SJCRH30 (cell line): ENCODE measurements around the gene MACC1. TPM values are rescaled to one million over a fixed set of nuclear protein-coding genes. Genes with fewer than 3 reads are reported as not detected.
A peak's percentile ranks its signal among the peaks of the same experiment; 100 is the strongest.

Experiments used
- DNase-seq, 2 experiments: peaks; one replicate each; pipeline ENCODE4 v3.0.0-alpha.2; 2015 to 2020
- H3K27ac ChIP-seq: fragments of 250-450 bp; sonication (Bioruptor Pico); 2 replicates; pipeline ENCODE4 v1.5.1; 2020; ENCODE audit warnings: mild to moderate bottlenecking, moderate library complexity
- H3K27me3 ChIP-seq: fragments of 250-450 bp; sonication (Bioruptor Pico); 2 replicates; pipeline ENCODE4 v1.5.1; 2020; ENCODE audit warnings: mild to moderate bottlenecking, moderate library complexity
- H3K36me3 ChIP-seq: fragments of 250-450 bp; sonication (Bioruptor Pico); 2 replicates; pipeline ENCODE4 v1.5.1; 2020; ENCODE audit warnings: mild to moderate bottlenecking, moderate library complexity
- H3K4me1 ChIP-seq: fragments of 250-450 bp; sonication (Bioruptor Pico); 2 replicates; pipeline ENCODE4 v1.5.1; 2020; ENCODE audit warnings: mild to moderate bottlenecking, moderate library complexity
- H3K4me3 ChIP-seq: fragments of 250-450 bp; sonication (Bioruptor Pico); 2 replicates; pipeline ENCODE4 v1.5.1; 2020; ENCODE audit warnings: mild to moderate bottlenecking, moderate library complexity
- H3K9me3 ChIP-seq: fragments of 250-450 bp; sonication (Bioruptor Pico); replicated peaks from 2 replicates; pipeline ENCODE4 v1.5.1; 2020; ENCODE audit warnings: mild to moderate bottlenecking, moderate library complexity
- total RNA-seq: library from RNA; depleted of rRNA; stranded (reverse); fragments of >200 nt; shearing (Covaris generic); gene quantifications from 2 replicates; pipeline ENCODE4 v1.2.3, GENCODE V29; 2014; rRNA removed

The MACC1 gene
- 0.08 TPM in 2 replicates for total RNA-seq

- peaks cover 43% of the 10 kb centered on the region for H3K4me1 ChIP-seq
- H3K27me3 ChIP-seq, result no peaks in the 10 kb centered on the region
- H3K4me3 ChIP-seq, result no peak within 1 kb of the TSS
- H3K9me3 ChIP-seq, result peaks cover 9% of the 10 kb centered on the region; the same call in 1 of the 2 replicates
- H3K27ac ChIP-seq, result peak within 1 kb of the TSS; percentile 99
- DNase-seq, result no peak
- H3K36me3 ChIP-seq, result no peaks in the 10 kb centered on the region
These were observed at the start of gene MACC1 for GRCh38 chr7:20217193-20217948. Gene MACC1 (minus strand): TSS chr7:20217384. CDS start chr7:20161862, 55,522 bp downstream.

DNA sequence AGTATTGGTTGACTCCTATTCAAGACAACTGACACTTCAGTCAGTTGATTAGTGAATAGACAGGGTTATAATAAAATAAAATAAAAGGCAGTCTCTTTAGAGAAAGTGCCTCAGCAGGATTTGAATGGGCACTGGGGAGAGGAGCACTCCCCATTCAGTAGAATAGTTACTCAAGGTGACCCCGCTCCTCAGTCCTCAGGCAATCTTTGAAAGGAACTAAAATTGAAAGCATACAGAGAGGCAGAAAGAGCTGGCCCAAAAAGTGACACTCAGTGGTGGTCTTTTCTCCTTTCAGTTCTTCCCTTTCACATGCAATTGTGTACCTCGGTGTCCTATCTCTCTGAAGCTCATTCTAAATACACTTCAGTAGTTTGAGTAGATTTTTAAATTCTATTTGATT is 47.4 kb upstream of the MACC1 start:
- DNase-seq, result no peak
- Histone ChIP-seq H3K9me3 (no peaks in the 10 kb centered on the region), H3K36me3 (no peaks in the 10 kb centered on the region), H3K27me3 (no peaks in the 10 kb centered on the region), H3K4me3 (no peak overlapping the region), H3K4me1 (no peaks in the 10 kb centered on the region), H3K27ac (no peak overlapping the region)

DNA sequence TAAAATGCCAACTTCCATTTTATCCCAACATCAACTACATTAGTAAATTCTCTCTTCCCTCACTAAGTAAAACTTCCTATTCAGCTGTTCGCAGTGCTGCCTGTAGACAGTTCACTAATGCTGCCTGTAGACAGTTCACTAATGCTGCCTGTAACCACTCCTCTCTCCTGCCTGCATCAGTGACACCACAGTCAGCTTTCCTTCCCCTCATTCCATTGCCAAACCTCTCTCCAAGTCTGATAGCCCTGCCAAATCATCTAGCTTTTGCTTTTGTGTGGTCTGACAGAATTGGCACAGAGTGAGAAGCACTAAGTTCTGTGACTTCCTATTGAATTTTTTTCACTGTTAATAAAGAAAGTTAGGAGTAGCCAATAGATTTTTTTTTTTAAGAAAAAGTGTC is 43.0 kb upstream of the MACC1 start:
- Histone ChIP-seq H3K4me1 (no peaks in the 10 kb centered on the region), H3K36me3 (no peaks in the 10 kb centered on the region), H3K4me3 (no peak overlapping the region), H3K27me3 (no peaks in the 10 kb centered on the region), H3K9me3 (no peaks in the 10 kb centered on the region), H3K27ac (no peak overlapping the region)
- DNase-seq, result peak in 1 of 2 experiments; percentile 27

GRCh38 chr7:20257212-20257611 is 40.0 kb upstream of the MACC1 start:
- DNase-seq, result no peak
- Histone ChIP-seq H3K27me3 (no peaks in the 10 kb centered on the region), H3K4me3 (no peak overlapping the region), H3K27ac (no peak overlapping the region), H3K4me1 (no peaks in the 10 kb centered on the region), H3K9me3 (no peaks in the 10 kb centered on the region), H3K36me3 (no peaks in the 10 kb centered on the region)

DNA sequence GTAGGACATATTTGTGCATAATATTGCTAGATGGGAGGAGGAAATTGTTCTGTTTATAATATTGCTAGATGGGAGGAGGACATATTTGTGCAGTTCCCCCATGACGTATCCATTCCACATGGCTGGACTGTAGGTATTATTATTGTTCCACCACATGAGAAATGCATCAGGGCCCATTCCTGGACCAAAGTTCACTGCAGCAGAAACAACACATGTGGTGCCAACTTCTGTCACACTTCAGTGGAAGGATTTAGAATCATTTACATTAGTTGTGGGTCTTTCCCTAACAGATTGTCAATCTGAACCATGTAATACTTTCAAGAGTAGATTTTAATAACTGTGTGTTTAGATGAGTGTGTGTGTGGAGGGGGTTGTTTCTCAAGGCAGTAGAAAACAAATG is 32.7 kb upstream of the MACC1 start:
- Histone ChIP-seq H3K27ac (no peak overlapping the region), H3K9me3 (no peaks in the 10 kb centered on the region), H3K4me3 (no peak overlapping the region), H3K27me3 (no peaks in the 10 kb centered on the region), H3K4me1 (peaks cover 3% of the 10 kb centered on the region; the same call in 1 of the 2 replicates), H3K36me3 (no peaks in the 10 kb centered on the region)
- DNase-seq, result no peak

- no peaks in the 10 kb centered on the region for H3K27me3 ChIP-seq
- H3K4me1 ChIP-seq, result peaks cover 3% of the 10 kb centered on the region; the same call in 1 of the 2 replicates
- no peak overlapping the region for H3K4me3 ChIP-seq
- no peaks in the 10 kb centered on the region for H3K36me3 ChIP-seq
- DNase-seq, result no peak
- H3K9me3 ChIP-seq, result no peaks in the 10 kb centered on the region
- no peak overlapping the region for H3K27ac ChIP-seq
These were observed 32.2 kb upstream of the MACC1 start for GRCh38 chr7:20249376-20249775.

DNA sequence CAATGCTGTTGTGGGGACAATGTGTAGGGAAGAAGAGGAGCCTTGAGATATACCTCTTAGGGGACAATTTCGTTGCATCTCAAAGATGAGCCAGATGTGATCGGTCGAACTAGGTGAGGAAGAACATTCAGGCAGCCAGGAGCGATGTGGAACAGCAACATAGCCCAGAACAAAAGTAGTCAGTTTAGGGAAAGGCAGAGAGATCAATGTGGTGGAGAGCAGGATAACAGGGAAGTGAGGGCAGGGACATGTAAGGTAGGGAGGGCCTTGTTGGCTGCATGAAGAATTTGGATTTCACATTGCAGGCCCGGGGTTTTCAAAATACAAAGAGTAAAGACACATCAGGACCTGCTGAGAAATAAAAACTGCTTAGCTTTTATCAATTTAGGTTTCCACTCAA is 29.1 kb upstream of the MACC1 start:
- H3K27me3 ChIP-seq, result no peaks in the 10 kb centered on the region
- H3K4me1 ChIP-seq, result peaks cover 12% of the 10 kb centered on the region
- H3K36me3 ChIP-seq, result no peaks in the 10 kb centered on the region
- H3K9me3 ChIP-seq, result no peaks in the 10 kb centered on the region
- no peak overlapping the region for H3K4me3 ChIP-seq
- no peak overlapping the region for H3K27ac ChIP-seq
- DNase-seq, result no peak

- Histone ChIP-seq H3K4me1 (peaks cover 18% of the 10 kb centered on the region), H3K9me3 (no peaks in the 10 kb centered on the region), H3K27ac (no peak overlapping the region), H3K27me3 (no peaks in the 10 kb centered on the region), H3K4me3 (no peak overlapping the region), H3K36me3 (no peaks in the 10 kb centered on the region)
- no peak for DNase-seq
These were observed 27.3 kb upstream of the MACC1 start for GRCh38 chr7:20244334-20245120.

GRCh38 chr7:20241911-20242261 is 24.7 kb upstream of the MACC1 start:
- H3K4me1 ChIP-seq, result peaks cover 15% of the 10 kb centered on the region
- no peaks in the 10 kb centered on the region for H3K9me3 ChIP-seq
- H3K36me3 ChIP-seq, result no peaks in the 10 kb centered on the region
- no peaks in the 10 kb centered on the region for H3K27me3 ChIP-seq
- no peak for DNase-seq
- H3K27ac ChIP-seq, result no peak overlapping the region
- H3K4me3 ChIP-seq, result no peak overlapping the region

DNA sequence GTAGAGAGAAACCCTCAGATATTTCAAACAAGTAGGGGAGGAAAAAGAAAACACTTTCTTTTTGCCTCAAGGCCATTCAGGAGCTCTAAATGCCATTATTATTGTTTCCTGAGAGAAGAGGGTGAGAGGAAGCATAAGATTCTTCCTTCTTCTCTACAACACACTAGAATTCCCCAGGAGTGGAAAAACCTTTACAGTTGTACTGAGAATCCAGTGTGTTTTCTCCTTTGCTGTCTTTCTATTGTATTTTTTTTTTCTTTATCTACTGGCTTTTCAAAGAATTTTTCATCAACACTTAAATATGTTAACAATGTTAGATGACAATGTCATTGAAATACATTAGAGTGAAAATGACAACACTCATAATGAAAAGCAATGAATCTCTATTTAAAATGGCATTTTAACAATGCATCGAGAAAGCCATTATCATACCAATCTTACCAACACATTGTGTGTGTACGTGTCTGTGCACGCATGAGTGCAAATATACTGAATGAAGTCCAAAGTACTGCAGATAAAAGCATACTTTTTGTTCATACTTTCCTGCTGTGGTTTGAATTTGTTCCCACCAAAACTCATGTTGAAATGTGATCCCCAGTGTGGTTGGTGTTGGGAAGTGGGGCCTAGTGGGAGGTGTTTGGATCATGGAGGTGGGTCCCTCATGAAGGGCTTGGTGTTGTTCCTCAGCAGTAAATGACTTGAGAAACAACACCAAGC is 24.2 kb upstream of the MACC1 start:
- no peaks in the 10 kb centered on the region for H3K36me3 ChIP-seq
- H3K27me3 ChIP-seq, result no peaks in the 10 kb centered on the region
- H3K9me3 ChIP-seq, result no peaks in the 10 kb centered on the region
- DNase-seq, result peak in 1 of 2 experiments; percentile 25
- peaks cover 15% of the 10 kb centered on the region for H3K4me1 ChIP-seq
- no peak overlapping the region for H3K4me3 ChIP-seq
- H3K27ac ChIP-seq, result no peak overlapping the region

DNA sequence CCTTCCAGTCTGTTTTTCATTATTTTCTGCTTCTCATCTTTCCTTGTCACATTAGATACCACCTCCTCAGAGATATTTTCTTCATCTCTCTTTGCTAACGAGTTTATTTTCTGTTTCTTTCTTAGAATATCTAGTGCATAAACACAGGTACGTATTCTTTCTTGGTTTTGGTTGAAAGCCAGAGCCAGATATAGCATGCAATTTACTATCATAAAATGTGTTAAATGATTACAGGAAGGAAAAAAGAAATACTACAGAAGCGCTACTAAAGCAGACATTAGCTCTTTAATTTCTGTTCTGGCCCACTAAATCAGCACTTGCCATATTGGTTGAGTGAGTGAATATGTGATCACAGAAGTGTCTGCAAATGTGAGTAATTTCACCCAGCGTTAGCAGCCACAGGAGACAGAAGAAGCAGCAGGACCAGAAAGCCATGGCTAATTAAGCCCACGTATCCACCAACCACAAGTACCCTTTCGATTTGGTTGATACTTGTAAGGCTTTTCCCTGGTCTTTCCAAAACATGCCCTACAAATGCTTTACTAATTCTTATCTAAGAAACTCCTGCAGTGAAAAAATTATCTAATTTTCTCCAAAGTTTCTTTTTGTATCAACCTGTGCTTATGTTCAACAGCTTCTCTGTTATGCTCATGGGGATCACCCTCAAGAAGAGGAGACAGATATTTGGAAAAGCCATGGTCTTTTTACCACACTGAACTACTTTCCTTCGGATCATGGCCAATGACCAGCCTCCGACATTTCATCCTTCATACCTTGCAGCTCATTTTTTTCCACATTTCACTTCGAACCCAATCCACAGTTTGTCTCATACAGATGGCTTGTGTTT is 23.1 kb upstream of the MACC1 start:
- Histone ChIP-seq H3K9me3 (no peaks in the 10 kb centered on the region), H3K27me3 (no peaks in the 10 kb centered on the region), H3K4me3 (no peak overlapping the region), H3K36me3 (no peaks in the 10 kb centered on the region), H3K27ac (no peak overlapping the region), H3K4me1 (peaks cover 15% of the 10 kb centered on the region)
- DNase-seq, result no peak

DNA sequence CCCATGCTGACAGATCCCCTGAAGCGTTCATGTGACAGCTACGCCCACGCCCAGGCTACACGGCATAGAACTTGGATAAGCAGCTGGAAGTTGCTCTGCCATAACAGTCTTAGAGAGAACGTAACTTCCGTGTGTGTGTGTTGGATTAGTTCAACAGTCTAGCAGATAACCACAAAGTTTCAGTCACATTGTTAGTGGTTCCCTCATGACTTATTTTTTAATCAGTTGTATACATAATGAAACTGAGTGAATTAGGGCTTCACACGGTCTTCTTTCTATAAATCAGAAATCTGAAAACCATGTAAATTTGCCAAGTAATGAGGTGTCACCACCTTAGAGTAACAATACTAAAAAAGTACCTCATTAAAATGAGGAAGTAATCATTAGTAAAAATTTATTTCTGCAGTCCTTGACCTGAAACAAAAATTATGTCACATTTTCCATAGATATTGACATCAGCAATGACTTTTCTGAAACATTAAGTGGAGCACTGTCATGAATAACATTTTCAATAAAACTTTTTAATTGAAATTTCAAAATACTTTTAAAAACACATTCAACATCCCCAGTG is 21.7 kb upstream of the MACC1 start:
- H3K27ac ChIP-seq, result no peak overlapping the region
- no peak overlapping the region for H3K4me3 ChIP-seq
- peaks cover 15% of the 10 kb centered on the region for H3K4me1 ChIP-seq
- DNase-seq, result no peak
- no peaks in the 10 kb centered on the region for H3K36me3 ChIP-seq
- no peaks in the 10 kb centered on the region for H3K27me3 ChIP-seq
- H3K9me3 ChIP-seq, result no peaks in the 10 kb centered on the region

DNA sequence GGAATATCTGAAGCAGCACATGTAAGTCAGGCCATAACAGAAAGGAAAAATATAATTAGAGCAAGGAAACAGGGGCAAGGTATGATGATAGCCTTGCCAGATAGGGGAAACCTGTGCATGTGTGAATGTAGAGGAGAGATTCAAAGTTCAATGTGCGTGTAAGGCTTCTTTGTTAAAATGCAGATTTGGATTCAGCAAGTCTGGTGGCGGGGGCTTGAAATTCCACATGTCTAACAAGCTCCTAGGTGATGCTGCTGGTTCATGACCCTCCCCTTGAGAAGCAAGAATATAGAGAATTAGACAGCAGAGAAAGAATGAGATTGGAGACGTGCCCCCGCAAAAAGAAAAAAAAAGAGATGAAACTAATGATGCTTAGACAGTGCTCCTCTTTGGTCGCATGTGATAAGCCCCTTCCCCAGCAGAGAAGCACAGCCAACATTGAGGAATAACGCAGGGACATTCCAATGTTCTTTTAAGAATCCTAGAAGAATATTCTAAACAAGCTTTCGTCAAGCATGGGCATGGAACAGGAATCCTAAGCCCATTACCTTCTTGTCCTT is 21.1 kb upstream of the MACC1 start:
- Histone ChIP-seq H3K36me3 (no peaks in the 10 kb centered on the region), H3K4me1 (peaks cover 15% of the 10 kb centered on the region), H3K27me3 (no peaks in the 10 kb centered on the region), H3K4me3 (no peak overlapping the region), H3K9me3 (no peaks in the 10 kb centered on the region), H3K27ac (no peak overlapping the region)
- DNase-seq, result no peak
